GM18907 (cell line): ENCODE measurements around the gene LECT2.

Source experiments
- ATAC-seq: cut with Tn5 transposase; IDR thresholded peaks from one replicate; pipeline ENCODE4 v1.9.1; 2021; ENCODE audit warnings: mild to moderate bottlenecking, moderate library complexity; ENCODE audit not compliant: unreplicated experiment

Gene LECT2

DNA sequence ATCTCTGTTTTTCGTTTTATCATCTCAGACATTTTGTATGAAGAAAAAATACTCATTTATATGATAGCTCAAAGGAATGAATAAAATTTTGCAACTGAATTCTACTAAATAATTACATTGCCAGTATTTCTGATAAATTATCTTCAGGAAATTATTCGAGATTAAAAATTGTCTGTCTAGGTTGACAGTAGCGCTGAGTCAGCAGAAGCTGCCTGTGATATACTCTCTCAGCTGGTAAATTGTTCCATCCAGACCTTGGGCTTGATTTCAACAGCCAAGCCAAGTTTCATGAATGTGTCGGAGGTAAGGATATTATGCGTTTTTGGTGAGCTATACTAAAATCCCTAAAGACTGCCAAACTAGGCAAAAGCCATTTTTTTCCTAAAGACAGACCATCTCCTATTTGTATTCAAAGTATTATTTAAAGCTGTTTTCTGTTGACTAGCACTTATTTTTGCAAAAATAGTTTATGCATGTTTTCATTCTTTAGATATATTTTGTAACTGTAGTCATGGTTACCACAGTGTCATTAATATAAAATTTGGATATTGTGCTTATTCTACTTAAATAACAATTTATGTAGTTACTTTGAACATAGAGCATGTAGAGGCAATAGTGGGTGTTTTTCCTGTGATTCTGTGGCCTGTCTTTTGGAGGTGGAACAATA lies 17.4 kb downstream of the LECT2 start:
- no peak for ATAC-seq

DNA sequence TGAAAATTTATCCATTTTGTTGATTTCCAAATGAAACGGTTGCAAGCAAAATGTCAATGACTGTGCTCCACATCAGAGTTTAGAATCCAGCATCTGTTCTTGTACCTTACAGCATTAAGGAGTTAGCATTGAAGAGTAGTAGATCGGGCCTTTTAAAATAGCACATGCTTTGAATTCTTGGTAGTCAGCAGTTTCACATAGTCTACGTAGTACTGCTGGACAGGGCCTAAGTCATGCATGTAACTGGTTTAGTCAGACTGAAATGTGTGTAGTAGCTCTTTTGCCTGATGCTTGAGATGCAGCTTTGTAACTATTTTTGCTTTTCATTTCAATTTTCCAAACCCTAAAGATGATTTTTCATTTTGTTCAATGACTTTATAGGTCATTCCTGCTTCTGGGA lies 19.8 kb downstream of the LECT2 start:
- no peak for ATAC-seq

DNA sequence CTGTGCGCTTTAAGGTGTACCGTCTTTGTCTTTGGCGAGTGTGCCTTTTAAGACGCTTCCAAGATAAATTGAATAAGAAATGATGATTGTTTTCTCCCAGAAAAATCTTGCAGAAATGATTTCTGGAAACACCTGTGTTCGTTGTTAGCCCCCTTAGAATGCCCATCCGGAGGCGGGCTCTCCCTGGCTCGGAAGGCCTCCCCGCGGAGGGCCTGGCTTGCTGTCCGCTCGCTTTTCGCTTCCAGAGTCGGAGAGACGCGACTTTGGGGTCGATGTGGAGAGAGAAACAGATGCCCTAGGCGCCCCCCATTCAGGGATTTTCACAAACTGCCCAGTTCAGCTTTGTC lies 23.9 kb downstream of the LECT2 start:
- no peak for ATAC-seq

DNA sequence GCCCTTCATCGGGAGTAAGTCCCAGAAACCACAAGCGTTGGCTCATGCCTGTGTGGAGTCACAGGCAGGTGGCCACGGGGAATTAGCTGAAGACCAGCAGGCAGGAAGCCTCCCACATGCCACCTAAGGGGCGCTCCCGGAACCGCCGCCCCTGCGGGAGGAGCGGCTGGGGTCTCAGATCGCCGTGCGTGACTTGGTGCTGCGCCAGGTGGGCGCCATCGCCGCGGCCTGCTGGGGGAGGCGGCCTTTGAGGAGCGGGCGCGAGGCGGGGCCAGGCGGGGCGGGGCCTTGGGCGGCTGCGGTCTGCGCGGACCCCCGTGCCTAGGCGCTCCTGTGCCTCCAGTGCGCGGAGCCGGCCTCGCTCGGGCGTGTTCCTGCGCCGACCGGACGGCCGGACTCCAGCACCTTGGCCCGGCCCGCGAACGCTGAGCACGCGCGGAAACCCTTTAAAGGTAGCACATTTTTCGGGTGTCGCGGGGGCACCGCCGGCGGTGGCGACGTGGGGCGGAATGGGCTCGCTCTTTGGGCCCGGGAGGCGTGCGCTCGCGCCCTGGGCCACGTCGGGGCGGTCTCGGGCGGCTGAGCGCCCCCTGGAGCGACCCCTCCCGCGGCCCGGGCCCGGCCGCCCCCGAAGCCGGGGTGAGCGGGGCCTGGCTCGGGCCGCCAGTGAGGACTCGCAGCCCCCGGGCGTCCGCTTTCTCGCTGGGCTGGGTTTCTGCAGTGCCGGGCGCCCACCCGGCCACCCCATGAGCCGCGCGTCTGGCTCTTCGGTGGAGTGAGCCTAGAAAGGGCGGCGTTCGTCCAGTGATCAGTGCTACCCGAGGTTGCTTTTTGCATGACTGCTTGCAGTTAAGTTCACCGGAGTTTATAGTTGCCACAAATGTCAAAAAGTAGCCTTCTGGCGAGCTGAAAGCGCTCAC lies 24.5 kb downstream of the LECT2 start:
- ATAC-seq: no peak

DNA sequence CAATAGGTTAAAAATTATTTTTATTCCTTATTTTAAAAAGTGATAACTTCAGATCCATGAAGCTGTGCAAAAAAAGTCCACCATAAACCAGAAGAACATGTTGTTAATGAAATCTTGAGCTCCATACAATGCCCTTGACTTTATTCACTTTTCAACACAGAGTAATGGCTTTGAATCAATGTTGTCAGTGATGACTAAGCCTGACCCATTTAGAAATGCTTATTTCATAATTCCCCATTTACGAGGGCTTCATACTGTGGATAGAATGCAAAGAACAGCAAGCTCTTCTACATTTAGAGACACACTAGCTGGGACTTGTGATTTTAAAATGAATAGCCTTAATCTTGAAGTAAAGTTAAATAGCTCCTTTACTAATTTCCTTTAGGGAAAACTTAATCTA lies 33.4 kb downstream of the LECT2 start:
- ATAC-seq: no peak

DNA sequence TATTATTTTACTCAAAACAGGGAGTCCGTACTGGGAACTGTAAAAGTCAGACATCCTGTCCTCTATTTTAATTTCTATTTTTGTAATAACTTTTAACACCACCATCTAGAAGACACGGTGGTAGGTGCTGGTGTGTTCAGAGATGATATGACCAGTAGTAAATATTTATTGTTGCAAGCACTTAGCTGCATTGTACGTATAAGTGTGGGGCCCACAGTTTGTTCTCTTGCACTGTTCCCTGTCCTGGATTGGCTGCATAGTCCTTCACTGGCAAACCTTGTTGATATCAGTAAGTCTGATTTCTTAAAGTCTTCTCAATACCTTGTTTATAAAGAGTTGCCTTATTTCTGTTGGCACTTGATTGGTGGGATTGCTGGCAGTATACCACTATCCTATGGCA lies 34.6 kb downstream of the LECT2 start:
- ATAC-seq: no peak

DNA sequence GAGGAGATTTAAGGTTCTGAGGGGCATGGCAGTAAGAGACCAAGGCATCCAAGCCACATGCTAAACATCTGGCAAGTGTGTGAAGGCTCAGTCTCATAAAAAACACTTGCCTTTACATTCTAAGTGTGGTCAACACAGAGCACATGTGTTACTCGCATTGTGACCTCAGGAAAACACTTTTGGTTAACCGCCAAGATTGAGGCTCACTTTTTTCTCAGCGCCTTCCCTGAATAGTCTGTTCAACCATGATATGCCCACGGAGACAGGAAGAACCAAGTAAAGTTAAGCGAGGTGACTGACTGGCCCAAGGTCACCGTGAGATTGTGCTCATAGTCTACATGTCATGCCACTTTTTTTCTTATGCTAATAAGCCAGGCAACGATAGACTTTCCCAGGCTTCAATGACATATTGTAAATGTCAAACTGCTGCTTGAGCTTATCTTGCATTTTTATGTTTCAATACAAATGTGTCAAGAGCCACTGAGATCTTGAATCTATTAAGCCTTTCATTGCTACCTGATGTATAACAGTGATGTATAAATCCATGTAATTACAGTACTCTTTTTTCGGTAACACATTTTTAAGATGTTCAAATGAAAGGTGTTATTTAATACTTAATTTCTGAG lies 38.0 kb downstream of the LECT2 start:
- no peak for ATAC-seq

DNA sequence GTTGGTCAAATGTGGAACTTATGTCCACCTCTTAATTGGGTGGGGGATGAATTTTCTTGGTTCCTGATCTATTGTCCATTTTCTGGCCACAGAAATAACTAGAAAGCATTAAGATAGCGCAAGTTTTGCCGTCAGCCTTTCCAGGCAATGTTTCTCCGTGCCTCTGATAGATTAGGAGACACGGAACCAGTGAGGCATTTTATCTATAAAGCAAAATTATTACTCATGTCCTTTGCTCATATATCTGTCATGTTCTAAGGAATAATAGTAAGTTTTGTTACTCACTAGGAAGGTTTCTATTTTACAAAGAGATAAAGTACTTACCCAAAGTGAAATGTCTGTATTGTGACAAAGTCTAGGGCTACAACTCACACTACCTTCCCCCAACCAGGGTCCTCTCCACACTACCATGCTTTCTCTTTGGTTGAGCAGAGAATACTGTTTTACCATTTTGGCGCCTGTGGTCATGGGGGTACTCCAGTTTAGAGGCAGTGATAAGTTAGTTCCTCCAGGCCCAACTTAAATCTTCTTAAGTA lies 39.2 kb downstream of the LECT2 start:
- ATAC-seq: no peak

DNA sequence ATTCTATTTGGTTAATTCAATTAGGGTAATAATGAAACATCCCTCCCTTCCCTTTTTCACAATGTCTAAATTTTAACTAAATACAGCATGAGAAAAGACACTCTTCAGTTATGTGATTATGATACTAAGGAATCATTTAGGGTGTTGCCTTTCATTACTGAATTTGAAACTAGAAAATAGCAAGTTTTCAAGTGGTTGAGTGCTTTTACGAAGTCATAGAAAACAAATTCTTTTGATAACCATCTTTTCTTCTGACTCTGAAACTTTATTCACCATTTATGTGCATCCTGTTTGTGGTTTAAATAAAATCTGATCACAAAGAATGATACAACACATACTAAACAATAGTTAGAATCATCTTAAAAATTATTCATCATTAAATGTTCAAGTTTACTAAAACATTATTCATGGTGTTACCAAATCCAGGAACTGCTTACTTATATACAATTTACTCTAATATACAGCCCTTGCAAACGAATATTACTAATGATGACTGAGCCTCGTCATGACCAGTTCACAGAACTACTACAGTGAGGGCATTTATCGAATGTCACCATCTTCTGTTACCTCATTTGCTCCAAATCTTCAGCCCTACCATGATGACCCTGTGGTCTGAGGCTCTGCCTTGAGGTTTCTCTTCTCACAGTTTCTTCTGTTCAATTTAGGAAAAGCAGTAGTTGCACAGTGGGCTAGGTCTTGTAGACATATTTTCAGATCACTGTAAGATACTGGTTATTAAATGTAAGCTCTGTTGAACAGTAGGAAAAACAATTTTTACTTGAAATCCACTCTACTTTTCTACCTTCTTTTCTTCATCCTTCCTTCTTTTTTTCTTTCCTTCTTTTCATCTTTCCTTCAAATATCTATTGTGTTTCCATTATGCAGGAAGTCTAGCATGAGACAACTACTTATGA lies 40.8 kb downstream of the LECT2 start:
- ATAC-seq: no peak

DNA sequence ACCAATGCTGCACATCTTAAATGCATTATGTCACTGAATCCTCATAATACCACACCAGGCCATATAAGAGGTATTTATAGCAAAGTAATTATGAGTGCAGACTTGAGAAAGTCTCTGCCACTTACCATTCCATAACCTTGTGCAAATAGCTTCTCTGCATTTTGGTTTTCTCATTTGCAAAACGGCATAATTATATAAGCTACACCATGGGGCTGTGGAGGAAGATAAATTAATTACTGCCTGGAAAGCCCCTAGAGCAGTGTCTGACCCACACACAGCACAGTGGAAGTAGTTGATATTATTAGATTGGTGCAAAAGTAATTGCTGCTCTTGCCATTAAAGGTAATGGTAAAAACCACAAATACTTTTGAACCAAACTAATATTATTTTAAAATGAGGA lies 49.6 kb downstream of the LECT2 start:
- no peak for ATAC-seq

DNA sequence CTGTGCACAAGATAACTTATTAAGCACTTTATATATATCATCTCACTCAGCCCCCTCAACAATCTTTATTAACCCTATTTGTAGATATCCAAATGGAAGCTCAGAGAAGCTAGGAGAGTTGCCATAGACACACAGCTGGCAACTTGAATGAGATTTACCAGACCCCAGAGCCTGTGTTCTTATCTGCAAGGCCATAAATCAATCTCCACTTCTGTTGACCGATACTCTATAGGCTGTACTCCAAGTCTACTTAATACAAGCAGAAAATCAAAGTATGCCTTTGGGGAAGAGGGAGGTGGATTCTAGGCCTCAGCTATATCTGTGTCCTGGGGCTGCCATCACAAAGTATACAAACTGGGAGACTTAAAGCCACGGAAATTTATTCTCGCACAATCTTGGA lies 53.1 kb downstream of the LECT2 start:
- ATAC-seq: no peak

DNA sequence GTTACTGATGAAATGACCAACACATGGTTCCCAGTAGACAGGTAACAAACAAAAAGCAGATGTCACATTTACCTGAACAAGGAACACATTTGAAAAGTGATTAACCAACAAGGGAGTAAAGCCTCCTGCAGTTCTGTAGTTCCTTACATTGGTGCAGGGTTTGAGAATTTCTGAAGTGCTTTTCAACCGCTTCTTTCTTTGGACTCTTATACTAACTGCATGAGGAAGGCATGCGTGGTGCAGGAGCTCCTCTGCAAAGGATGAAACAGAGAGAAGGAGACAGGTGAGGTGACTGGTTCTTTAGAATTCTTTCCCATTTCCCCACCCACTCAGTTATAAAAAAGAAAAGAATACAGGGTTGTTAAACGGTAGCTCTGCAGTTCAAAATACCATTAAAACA lies 54.5 kb downstream of the LECT2 start:
- no peak for ATAC-seq

DNA sequence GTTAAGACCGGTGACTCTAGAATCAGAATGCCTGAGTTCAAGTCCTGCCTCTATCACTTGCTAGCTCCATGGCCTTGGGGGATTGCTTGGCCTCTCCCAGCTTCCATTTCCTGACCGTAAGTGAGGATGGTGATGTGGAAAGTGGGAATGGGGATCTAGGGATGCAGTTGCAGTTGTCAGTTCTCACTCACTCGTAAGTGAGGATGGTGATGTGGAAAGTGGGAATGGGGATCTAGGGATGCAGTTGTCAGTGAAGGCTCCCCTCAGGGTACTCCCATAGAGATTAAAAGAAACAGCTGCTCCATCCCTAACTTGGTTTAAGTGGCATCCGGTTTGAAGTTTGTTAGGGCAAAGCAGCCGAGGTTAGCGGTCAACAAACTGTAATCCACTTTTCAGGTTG lies 56.1 kb downstream of the LECT2 start:
- no peak for ATAC-seq
